Gastroesophageal sphincter (tissue), 3 donors: ENCODE results near the gene ANKRD55.

Experiments used
- CTCF ChIP-seq, 4 experiments: fragments of 200-600 bp in 2 of 4; fragments of 450-650 bp in 2 of 4; sonication (generic) in 1 of 4; IDR thresholded peaks; one replicate each; pipeline ENCODE4 v1.5.1; 2017 to 2019; ENCODE audit warnings: antibody characterized with exemption in 4 of 4, mild to moderate bottlenecking in 2 of 4, moderate library complexity in 2 of 4
- POLR2A ChIP-seq, 2 donors: fragments of 450-650 bp; IDR thresholded peaks; one replicate each; pipeline ENCODE4 v1.6.1; 2017; ENCODE audit warnings: antibody characterized with exemption in 2 of 2, mild to moderate bottlenecking in 2 of 2, moderate library complexity in 1 of 2
- POLR2AphosphoS5 ChIP-seq: sonication (generic); formaldehyde crosslinking; IDR thresholded peaks from one replicate; pipeline ENCODE4 v1.6.1; 2017; ENCODE audit warnings: antibody characterized with exemption

- TF ChIP-seq CTCF (IDR thresholded peaks at IDR 0.05) (no peak), POLR2A (IDR thresholded peaks at IDR 0.05) (no peak), POLR2AphosphoS5 (no peak)
These were observed 2.6 kb downstream of the ANKRD55 start for GRCh38 chr5:56230576-56230975.
